H9 (cell line): ENCODE results near the gene THEM5. TPM values are rescaled to one million over a fixed set of nuclear protein-coding genes. Genes with fewer than 3 reads are reported as not detected.

Source experiments
- DNase-seq: peaks from one replicate; pipeline ENCODE4 v3.0.0-alpha.2; 2017
- H2AFZ ChIP-seq: one replicate; pipeline ENCODE4 v1.6.1; 2013; ENCODE audit warnings: mild to moderate bottlenecking, low read length, control low read depth, moderate library complexity
- H2AK5ac ChIP-seq: 2 replicates; pipeline ENCODE4 v1.6.1; 2013; ENCODE audit warnings: low read length, control low read depth, mixed read lengths; ENCODE audit not compliant: insufficient read length
- H2BK120ac ChIP-seq: one replicate; pipeline ENCODE4 v1.6.1; 2013; ENCODE audit warnings: low read depth, mild to moderate bottlenecking, low read length, control low read depth, inconsistent platforms; ENCODE audit not compliant: poor library complexity, severe bottlenecking
- H2BK12ac ChIP-seq: 2 replicates; pipeline ENCODE4 v1.6.1; 2013; ENCODE audit warnings: low read length, control low read depth, mixed read lengths, low read depth; ENCODE audit not compliant: insufficient read length
- H2BK15ac ChIP-seq: 2 replicates; pipeline ENCODE4 v1.6.1; 2013; ENCODE audit warnings: low read depth, low read length, control low read depth
- H2BK20ac ChIP-seq: one replicate; pipeline ENCODE4 v1.6.1; 2013; ENCODE audit warnings: low read depth, mild to moderate bottlenecking, low read length, control low read depth, inconsistent platforms; ENCODE audit not compliant: poor library complexity, severe bottlenecking
- H2BK5ac ChIP-seq: 2 replicates; pipeline ENCODE4 v1.6.1; 2013; ENCODE audit warnings: low read length, control low read depth, mixed read lengths; ENCODE audit not compliant: insufficient read length
- H3K14ac ChIP-seq: 2 replicates; pipeline ENCODE4 v1.6.1; 2013; ENCODE audit warnings: low read length, control low read depth; ENCODE audit not compliant: insufficient read depth
- H3K18ac ChIP-seq: 2 replicates; pipeline ENCODE4 v1.6.1; 2013; ENCODE audit warnings: low read depth, mild to moderate bottlenecking, mixed read lengths, low read length, control low read depth; ENCODE audit not compliant: insufficient read length
- H3K23ac ChIP-seq: 2 replicates; pipeline ENCODE4 v1.6.1; 2013; ENCODE audit warnings: low read length, control low read depth, mixed read lengths, low read depth; ENCODE audit not compliant: insufficient read length
- H3K23me2 ChIP-seq: 2 replicates; pipeline ENCODE4 v1.6.1; 2013; ENCODE audit warnings: low read depth, mild to moderate bottlenecking, mixed read lengths, low read length, control low read depth; ENCODE audit not compliant: insufficient read length, poor library complexity, severe bottlenecking
- H3K27ac ChIP-seq: 2 replicates; pipeline ENCODE4 v1.5.1; 2013; ENCODE audit warnings: low read length, control low read depth, mixed read lengths, low read depth; ENCODE audit not compliant: insufficient read length
- H3K27me3 ChIP-seq: 2 replicates; pipeline ENCODE4 v1.6.1; 2013; ENCODE audit warnings: low read length, control low read depth, inconsistent platforms; ENCODE audit not compliant: insufficient read depth
- H3K4ac ChIP-seq: 2 replicates; pipeline ENCODE4 v1.6.1; 2013; ENCODE audit warnings: low read depth, mild to moderate bottlenecking, control low read depth, inconsistent platforms, low read length, moderate library complexity
- H3K4me1 ChIP-seq: 2 replicates; pipeline ENCODE4 v1.6.1; 2013; ENCODE audit warnings: low read length, control low read depth, inconsistent platforms; ENCODE audit not compliant: insufficient read depth
- H3K4me2 ChIP-seq: 2 replicates; pipeline ENCODE4 v1.6.1; 2013; ENCODE audit warnings: low read length, control low read depth, mixed read lengths; ENCODE audit not compliant: insufficient read length, insufficient read depth
- H3K56ac ChIP-seq: 2 replicates; pipeline ENCODE4 v1.6.1; 2013; ENCODE audit warnings: low read depth, mild to moderate bottlenecking, mixed read lengths, low read length, control low read depth; ENCODE audit not compliant: insufficient read length
- H3K79me1 ChIP-seq: 2 replicates; pipeline ENCODE4 v1.6.1; 2013; ENCODE audit warnings: low read depth, mild to moderate bottlenecking, moderate library complexity, low read length, control low read depth, inconsistent platforms; ENCODE audit not compliant: insufficient read depth, poor library complexity, severe bottlenecking
- H3K79me2 ChIP-seq: 2 replicates; pipeline ENCODE4 v1.6.1; 2013; ENCODE audit warnings: low read length, control low read depth, inconsistent platforms; ENCODE audit not compliant: insufficient read depth
- H3K9ac ChIP-seq: 2 replicates; pipeline ENCODE4 v1.6.1; 2013; ENCODE audit warnings: low read length, control low read depth, mixed read lengths; ENCODE audit not compliant: insufficient read length; ENCODE audit errors: extremely low read depth
- H3K9me3 ChIP-seq: one replicate; pipeline ENCODE4 v1.6.1; 2013; ENCODE audit warnings: low read depth, low read length, inconsistent platforms; ENCODE audit not compliant: control insufficient read depth
- H3T11ph ChIP-seq: one replicate; pipeline ENCODE4 v1.6.1; 2013; ENCODE audit warnings: mild to moderate bottlenecking, low read length, control low read depth, inconsistent platforms
- H4K20me1 ChIP-seq: one replicate; pipeline ENCODE4 v1.6.1; 2013; ENCODE audit not compliant: control insufficient read depth, insufficient read length, insufficient read depth
- H4K5ac ChIP-seq: 2 replicates; pipeline ENCODE4 v1.6.1; 2013; ENCODE audit warnings: low read depth, mild to moderate bottlenecking, mixed read lengths, low read length, control low read depth; ENCODE audit not compliant: insufficient read length
- H4K8ac ChIP-seq: replicated peaks from 2 replicates; pipeline ENCODE4 v1.6.1; 2013; ENCODE audit warnings: low read length, control low read depth, mixed read lengths, low read depth; ENCODE audit not compliant: insufficient read length
- H4K91ac ChIP-seq: 2 replicates; pipeline ENCODE4 v1.6.1; 2013; ENCODE audit warnings: low read depth, mild to moderate bottlenecking, moderate library complexity, mixed read lengths, low read length, control low read depth; ENCODE audit not compliant: insufficient read length
- H3K27ac Mint-ChIP-seq, 3 experiments: 2 replicates in 2 of 3; 3 replicates in 1 of 3; pipeline ENCODE4 v1.8.0; 2020 to 2021; ENCODE audit warnings: mixed read lengths in 3 of 3, mild to moderate bottlenecking in 1 of 3, moderate library complexity in 1 of 3
- H3K27me3 Mint-ChIP-seq: 2 replicates; pipeline ENCODE4 v1.8.0; 2021; ENCODE audit warnings: low read depth, mild to moderate bottlenecking, moderate library complexity, mixed read lengths
- H3K36me3 Mint-ChIP-seq, 3 experiments: 2 replicates in 2 of 3; 3 replicates in 1 of 3; pipeline ENCODE4 v1.8.0; 2020 to 2021; ENCODE audit warnings: low read depth in 3 of 3, mixed read lengths in 3 of 3; ENCODE audit not compliant: insufficient read depth in 1 of 3
- H3K4me1 Mint-ChIP-seq, 2 experiments: 2 replicates each; pipeline ENCODE4 v1.8.0; 2020; ENCODE audit warnings: mixed read lengths in 2 of 2
- H3K4me3 Mint-ChIP-seq, 2 experiments: 2 replicates in 1 of 2; 3 replicates in 1 of 2; pipeline ENCODE4 v1.8.0; 2020 to 2021; ENCODE audit warnings: mild to moderate bottlenecking in 2 of 2, mixed read lengths in 2 of 2, moderate library complexity in 1 of 2
- H3K9me3 Mint-ChIP-seq, 2 experiments: 2 replicates in 1 of 2; 3 replicates in 1 of 2; pipeline ENCODE4 v1.8.0; 2020; ENCODE audit warnings: mild to moderate bottlenecking in 2 of 2, mixed read lengths in 2 of 2, moderate library complexity in 1 of 2
- WGBS: extraction: QIAGEN DNeasy Blood & Tissue Kit; methylation state at CpG from one replicate; pipeline ENCODE4 v1.1.7; 2013; ENCODE audit warnings: missing lambda C conversion rate, low lambda C conversion rate, mixed read lengths; ENCODE audit not compliant: insufficient read length; ENCODE audit errors: extremely low coverage; 5-methylcytosine and 5-hydroxymethylcytosine counted together
- total RNA-seq: library from RNA; stranded (reverse); gene quantifications from 2 replicates; pipeline ENCODE4 v1.2.1, GENCODE V29; 2021
- TF ChIP-seq, protein P1 (sequence below): fragments of 200-600 bp; sonication (generic); conservative IDR thresholded peaks from 3 replicates; pipeline ENCODE4 v1.8.0; 2021; ENCODE audit warnings: antibody characterized with exemption, mild to moderate bottlenecking

Gene THEM5
- total RNA-seq, 1 experiment from 2014 or later: not detected

- Histone ChIP-seq H3K4me2 (no peak overlapping the region), H3K79me1 (no peaks in the 10 kb centered on the region), H4K8ac (no peak overlapping the region), H4K20me1 (no peaks in the 10 kb centered on the region), H3K9me3 (no peaks in the 10 kb centered on the region), H3K18ac (no peak overlapping the region), H3K4ac (no peak overlapping the region), H2BK5ac (no peak overlapping the region), H3K4me1 (no peaks in the 10 kb centered on the region), H3K23ac (no peak overlapping the region), H3K79me2 (no peaks in the 10 kb centered on the region), H2BK12ac (no peak overlapping the region), H3K27ac (no peak overlapping the region), H4K91ac (no peak overlapping the region), H2BK120ac (no peak overlapping the region), H2AFZ (no peak overlapping the region), H3K14ac (no peak overlapping the region), H3K23me2 (no peaks in the 10 kb centered on the region), H3K56ac (no peak overlapping the region), H3T11ph (no peak overlapping the region), H3K27me3 (no peaks in the 10 kb centered on the region), H3K9ac (no peak overlapping the region), H2BK20ac (no peak overlapping the region), H2BK15ac (no peak overlapping the region), H4K5ac (no peak overlapping the region), H2AK5ac (no peak overlapping the region)
- DNase-seq: no peak
- H3K4me1 Mint-ChIP-seq: peaks cover 0 to 5% of the 10 kb centered on the region in 2 experiments; a peak in 2 of 4 replicates
- no peaks in the 10 kb centered on the region for H3K27me3 Mint-ChIP-seq
- H3K9me3 Mint-ChIP-seq: no peaks in the 10 kb centered on the region
- H3K36me3 Mint-ChIP-seq: peaks cover 6 to 26% (median 20%) of the 10 kb centered on the region in 3 experiments; a peak in 6 of 7 replicates
- H3K4me3 Mint-ChIP-seq: no peak overlapping the region
- no CpG with 5 or more reads among the region's 9 CpGs for WGBS
- TF ChIP-seq, protein P1, sequence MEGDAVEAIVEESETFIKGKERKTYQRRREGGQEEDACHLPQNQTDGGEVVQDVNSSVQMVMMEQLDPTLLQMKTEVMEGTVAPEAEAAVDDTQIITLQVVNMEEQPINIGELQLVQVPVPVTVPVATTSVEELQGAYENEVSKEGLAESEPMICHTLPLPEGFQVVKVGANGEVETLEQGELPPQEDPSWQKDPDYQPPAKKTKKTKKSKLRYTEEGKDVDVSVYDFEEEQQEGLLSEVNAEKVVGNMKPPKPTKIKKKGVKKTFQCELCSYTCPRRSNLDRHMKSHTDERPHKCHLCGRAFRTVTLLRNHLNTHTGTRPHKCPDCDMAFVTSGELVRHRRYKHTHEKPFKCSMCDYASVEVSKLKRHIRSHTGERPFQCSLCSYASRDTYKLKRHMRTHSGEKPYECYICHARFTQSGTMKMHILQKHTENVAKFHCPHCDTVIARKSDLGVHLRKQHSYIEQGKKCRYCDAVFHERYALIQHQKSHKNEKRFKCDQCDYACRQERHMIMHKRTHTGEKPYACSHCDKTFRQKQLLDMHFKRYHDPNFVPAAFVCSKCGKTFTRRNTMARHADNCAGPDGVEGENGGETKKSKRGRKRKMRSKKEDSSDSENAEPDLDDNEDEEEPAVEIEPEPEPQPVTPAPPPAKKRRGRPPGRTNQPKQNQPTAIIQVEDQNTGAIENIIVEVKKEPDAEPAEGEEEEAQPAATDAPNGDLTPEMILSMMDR: no peak
- H3K27ac Mint-ChIP-seq: no peak overlapping the region
Measured at GRCh38 chr1:151893176-151893924, 39.8 kb upstream of the THEM5 start.
